ENCODE data around the gene SORBS2.

DNA sequence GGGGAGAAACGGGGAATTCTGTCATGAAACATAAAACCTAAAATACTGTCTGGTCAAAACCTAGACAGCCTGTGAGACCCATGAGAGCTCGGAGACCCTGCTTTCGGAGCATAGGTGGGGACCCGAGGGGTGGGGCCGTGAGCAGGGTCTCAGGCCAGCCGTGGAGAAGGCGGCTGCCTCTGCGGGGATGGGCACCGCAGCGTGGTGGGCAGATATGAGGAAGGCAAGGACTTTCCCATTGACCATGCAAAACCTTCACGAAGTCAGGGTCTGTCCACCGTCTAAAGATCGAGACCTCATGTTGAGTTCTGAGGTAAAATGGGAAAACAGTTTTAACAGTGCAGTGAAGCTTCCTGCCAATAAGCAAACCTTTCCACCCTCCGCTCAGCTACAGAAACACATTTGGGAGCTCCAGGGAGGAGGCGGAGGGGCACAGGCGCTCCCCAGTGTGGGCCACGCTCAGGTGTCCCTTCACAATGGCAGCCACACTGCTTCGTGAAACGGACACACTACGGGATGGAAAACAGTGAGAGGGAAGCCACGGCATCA is 74.4 kb downstream of the SORBS2 start:
- TF ChIP-seq CTCF (IDR thresholded peaks at IDR 0.05; ENCODE audit: control extremely low read depth in 1 of 3, insufficient read depth in 1 of 3, low read depth in 1 of 3, low read length in 3 of 3) (no peak), RFX5 (IDR thresholded peaks at IDR 0.05; ENCODE audit: borderline replicate concordance, low read depth, low read length) (no peak), ZNF274 (IDR thresholded peaks at IDR 0.05; ENCODE audit: borderline replicate concordance, extremely low read depth, low read length) (no peak), GABPA (IDR thresholded peaks at IDR 0.05; ENCODE audit: borderline replicate concordance, insufficient read depth, low read length) (no peak), CHD2 (IDR thresholded peaks at IDR 0.05; ENCODE audit: low read length) (no peak), POLR2A (IDR thresholded peaks at IDR 0.05; ENCODE audit: control extremely low read depth in 1 of 2, low read depth in 2 of 2, low read length in 2 of 2) (no peak), RAD21 (IDR thresholded peaks at IDR 0.05 in 1 of 2, conservative IDR thresholded peaks at IDR 0.05 in 1 of 2; ENCODE audit: low read depth in 2 of 2, low read length in 2 of 2) (no peak)
- TF ChIP-seq, protein P1, sequence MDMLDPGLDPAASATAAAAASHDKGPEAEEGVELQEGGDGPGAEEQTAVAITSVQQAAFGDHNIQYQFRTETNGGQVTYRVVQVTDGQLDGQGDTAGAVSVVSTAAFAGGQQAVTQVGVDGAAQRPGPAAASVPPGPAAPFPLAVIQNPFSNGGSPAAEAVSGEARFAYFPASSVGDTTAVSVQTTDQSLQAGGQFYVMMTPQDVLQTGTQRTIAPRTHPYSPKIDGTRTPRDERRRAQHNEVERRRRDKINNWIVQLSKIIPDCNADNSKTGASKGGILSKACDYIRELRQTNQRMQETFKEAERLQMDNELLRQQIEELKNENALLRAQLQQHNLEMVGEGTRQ (IDR thresholded peaks at IDR 0.05; ENCODE audit: low read length) = no peak
